Endothelial cell of umbilical vein (primary cell): ENCODE data around the gene ZFR.

Source experiments
- EZH2 ChIP-seq: IDR thresholded peaks from 2 replicates; pipeline ENCODE4 v1.6.1; 2012; ENCODE audit warnings: borderline replicate concordance, low read depth, mild to moderate bottlenecking, moderate library complexity, low read length, inconsistent platforms; ENCODE audit not compliant: severe bottlenecking
- POLR2AphosphoS5 ChIP-seq: IDR thresholded peaks from 2 replicates; pipeline ENCODE4 v1.6.1; 2012; ENCODE audit warnings: low read depth, mild to moderate bottlenecking, control low read depth, low read length, moderate library complexity; ENCODE audit not compliant: insufficient read depth

GRCh38 chr5:32311404-32312196, 132.9 kb downstream of the ZFR start:
- TF ChIP-seq POLR2AphosphoS5: no peak
- no peak for TF ChIP-seq EZH2
